Panc1 (cell line): ENCODE data around the gene FAT1.

ENCODE experiments used
- CTCF ChIP-seq: fragments of 450-650 bp; IDR thresholded peaks from 2 replicates; pipeline ENCODE4 v1.5.1; 2017; ENCODE audit warnings: mild to moderate bottlenecking
- POLR2AphosphoS5 ChIP-seq: IDR thresholded peaks from 2 replicates; pipeline ENCODE4 v1.6.1; 2012; ENCODE audit warnings: mild to moderate bottlenecking, low read depth, low read length, moderate library complexity
- REST ChIP-seq, 2 experiments: IDR thresholded peaks; 2 replicates each; pipeline ENCODE4 v1.6.1; 2011 to 2012; ENCODE audit warnings: low read depth in 2 of 2, control low read depth in 1 of 2, low read length in 1 of 2, mild to moderate bottlenecking in 1 of 2, moderate library complexity in 1 of 2; ENCODE audit not compliant: insufficient read depth in 1 of 2
- SIN3A ChIP-seq: IDR thresholded peaks from 2 replicates; pipeline ENCODE4 v1.6.1; 2012; ENCODE audit warnings: low read depth, mild to moderate bottlenecking, low read length, moderate library complexity, borderline replicate concordance; ENCODE audit not compliant: insufficient read depth
- TCF7L2 ChIP-seq: IDR thresholded peaks from 2 replicates; pipeline ENCODE4 v1.6.1; 2011; ENCODE audit warnings: mild to moderate bottlenecking, low read depth, low read length, inconsistent platforms

- TF ChIP-seq CTCF, result no peak
- TF ChIP-seq REST (IDR thresholded peaks at IDR 0.05; ENCODE audit: insufficient read depth in 1 of 2, low read depth in 2 of 2, low read length in 1 of 2), result no peak
- TF ChIP-seq POLR2AphosphoS5, result no peak
- TF ChIP-seq SIN3A, result no peak
- no peak for TF ChIP-seq TCF7L2
These were observed 36.3 kb upstream of the FAT1 start for GRCh38 chr4:186759990-186760389.
